Activated naive CD8-positive, alpha-beta T cell treated with anti-CD3 and anti-CD28 coated beads, Interleukin-2, amount 10 ng/mL, durations not matched to agents 7 days and 5 days (primary cell): Measurements from ENCODE around the gene GNAQ. TPM values are rescaled to one million over a fixed set of nuclear protein-coding genes. Genes with fewer than 3 reads are reported as not detected.
"Not testable (repeated sequence)": the region's sequence is repeated elsewhere in the genome, so short reads cannot be mapped to it uniquely, and the experiment has no call there.

ENCODE experiments used
- ATAC-seq: fragments of 150-1000 bp; cut with Tn5 transposase; one replicate; pipeline ENCODE4 v1.10.0; 2021; ENCODE audit warnings: low read depth, moderate library complexity
- POLR2A ChIA-PET: fragments of 350-600 bp; sonication (Branson Sonifier 250); formaldehyde crosslinking; loops from one replicate; lab custom pipeline; 2021; ENCODE audit warnings: antibody characterized with exemption; lab: Charles Lee
- DNase-seq: peaks from one replicate; pipeline ENCODE4 v3.0.0; 2021
- H3K27ac Mint-ChIP-seq: one replicate; pipeline ENCODE4 v1.8.0; 2022; ENCODE audit warnings: mild to moderate bottlenecking, mixed read lengths
- H3K27me3 Mint-ChIP-seq: one replicate; pipeline ENCODE4 v1.8.0; 2022; ENCODE audit warnings: mild to moderate bottlenecking, moderate library complexity, mixed read lengths
- H3K36me3 Mint-ChIP-seq: one replicate; pipeline ENCODE4 v1.8.0; 2021; ENCODE audit warnings: mild to moderate bottlenecking, mixed read lengths
- H3K4me1 Mint-ChIP-seq: one replicate; pipeline ENCODE4 v1.8.0; 2021; ENCODE audit warnings: mixed read lengths
- H3K4me3 Mint-ChIP-seq: one replicate; pipeline ENCODE4 v1.8.0; 2022; ENCODE audit warnings: mild to moderate bottlenecking, moderate library complexity, mixed read lengths
- H3K9me3 Mint-ChIP-seq: one replicate; pipeline ENCODE4 v1.8.0; 2021; ENCODE audit warnings: mixed read lengths
- total RNA-seq, 2 experiments: library from RNA; stranded (reverse); gene quantifications; one replicate each; pipeline ENCODE4 v1.2.3, GENCODE V29; 2021

Gene GNAQ
- total RNA-seq, 2 experiments from 2014 or later = 25.5 to 30.4 TPM

DNA sequence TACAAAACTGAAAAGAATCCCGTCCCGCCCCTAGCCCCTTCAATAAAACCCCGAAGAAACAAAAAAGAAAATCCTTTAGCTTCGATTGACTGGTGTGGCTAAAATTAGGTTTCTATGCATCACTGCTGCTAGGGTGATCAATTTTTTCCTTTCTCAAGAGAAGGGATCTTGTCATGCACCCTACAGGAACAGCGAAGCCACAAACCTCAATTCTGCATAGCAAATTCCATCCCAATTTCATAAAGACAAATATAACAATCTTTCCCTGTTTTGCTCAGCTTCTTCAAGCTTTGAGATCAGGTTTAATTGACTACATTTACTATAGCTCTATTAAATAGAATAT is 313.3 kb downstream of the GNAQ start:
- ATAC-seq, H3K4me3 Mint-ChIP-seq, H3K9me3 Mint-ChIP-seq, H3K4me1 Mint-ChIP-seq, H3K36me3 Mint-ChIP-seq, H3K27me3 Mint-ChIP-seq, POLR2A ChIA-PET, DNase-seq, H3K27ac Mint-ChIP-seq: not testable (repeated sequence)

DNA sequence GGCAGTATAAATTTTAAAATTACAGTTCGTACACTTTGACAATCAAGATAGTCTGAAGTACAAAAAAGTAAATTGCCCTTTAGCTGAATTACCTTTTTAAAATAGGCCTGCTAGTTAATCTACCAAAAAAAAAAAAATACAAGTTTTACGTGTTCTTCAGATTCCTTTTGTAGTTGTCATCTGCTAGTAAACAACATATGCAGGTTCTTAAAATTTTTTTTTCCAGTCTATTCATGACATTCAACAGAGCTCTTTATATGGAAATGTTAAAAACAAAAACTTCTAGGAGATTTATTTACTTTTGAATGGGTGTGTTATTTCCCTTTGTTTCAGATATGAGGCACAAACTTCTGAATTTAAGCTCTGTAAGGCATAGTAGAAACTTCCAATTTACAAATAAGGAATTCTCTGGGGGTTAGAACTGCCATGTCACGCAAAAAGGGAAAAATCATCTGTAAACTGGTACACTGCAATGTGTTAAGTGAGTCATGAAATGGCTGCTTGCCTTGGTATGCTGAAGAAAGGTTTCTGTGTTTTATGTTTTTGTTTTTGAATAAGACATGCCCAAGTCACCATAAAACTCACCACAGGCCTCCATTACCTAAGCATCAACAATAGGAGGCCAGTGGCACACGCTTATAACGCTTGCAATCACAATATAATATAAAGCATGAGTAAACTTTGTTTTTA is 313.9 kb downstream of the GNAQ start:
- H3K9me3 Mint-ChIP-seq, ATAC-seq, H3K27me3 Mint-ChIP-seq, H3K27ac Mint-ChIP-seq, H3K4me1 Mint-ChIP-seq, POLR2A ChIA-PET, H3K4me3 Mint-ChIP-seq, H3K36me3 Mint-ChIP-seq, DNase-seq: not testable (repeated sequence)

DNA sequence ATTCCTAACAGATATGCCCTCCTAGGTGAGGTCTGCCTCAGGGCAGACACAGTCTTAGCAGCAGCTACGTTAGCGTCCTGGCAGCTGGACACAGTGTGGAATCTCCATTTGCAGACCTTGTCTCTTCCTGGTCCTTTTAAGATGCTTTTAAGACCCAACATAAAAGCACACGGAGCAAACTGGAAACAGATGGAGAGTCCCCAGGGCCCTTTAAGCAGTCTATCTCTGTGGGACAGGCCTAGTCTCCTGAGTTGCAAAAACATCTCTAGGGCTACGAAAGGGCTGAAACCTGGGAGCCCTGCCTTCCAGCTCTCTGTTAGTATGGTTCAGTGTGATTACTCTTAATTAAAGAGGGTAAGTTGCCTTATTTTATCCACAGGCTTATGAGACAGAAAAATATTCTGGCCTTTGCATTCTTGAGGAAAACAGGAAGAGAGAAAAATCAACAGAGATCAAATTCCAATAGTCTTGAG is 317.5 kb downstream of the GNAQ start:
- DNase-seq (no peak), ATAC-seq (no peak)
- Mint-ChIP-seq H3K4me1 (no peaks in the 10 kb centered on the region), H3K27ac (no peak overlapping the region), H3K27me3 (no peaks in the 10 kb centered on the region), H3K9me3 (peaks cover 5% of the 10 kb centered on the region), H3K4me3 (no peak overlapping the region), H3K36me3 (peaks cover 2% of the 10 kb centered on the region)
- POLR2A ChIA-PET = no interaction called here

DNA sequence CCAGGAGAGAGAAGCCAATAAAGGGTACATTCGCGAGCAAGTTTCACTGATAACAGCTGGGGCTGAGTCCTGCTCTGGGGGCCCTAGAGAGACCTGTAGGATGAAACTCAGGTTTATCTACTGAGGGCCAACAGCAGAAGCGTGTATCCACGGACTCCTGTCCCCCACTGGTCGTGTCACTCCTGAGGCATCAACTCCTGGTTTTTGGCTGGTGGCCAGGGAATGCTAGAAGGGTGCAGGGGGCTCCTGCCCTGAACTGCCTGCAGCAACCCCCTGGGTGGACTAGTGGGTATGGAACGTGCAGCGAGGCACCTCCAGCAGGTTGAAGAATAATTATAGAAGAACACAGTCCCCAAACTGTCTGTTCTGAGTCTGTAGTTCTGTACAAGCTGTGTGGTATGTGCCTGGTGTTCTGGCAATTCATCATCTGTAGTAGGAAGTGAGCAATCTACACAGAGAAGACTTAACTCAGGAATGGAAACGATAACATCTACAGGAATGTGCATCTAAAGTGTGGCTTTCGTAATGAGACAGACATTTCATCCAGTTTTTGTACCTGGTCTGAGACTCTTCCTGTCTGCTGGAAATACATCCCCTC is 319.0 kb downstream of the GNAQ start:
- no peak for ATAC-seq
- Mint-ChIP-seq H3K36me3 (peaks cover 2% of the 10 kb centered on the region), H3K4me1 (no peaks in the 10 kb centered on the region), H3K27me3 (no peaks in the 10 kb centered on the region), H3K9me3 (peaks cover 5% of the 10 kb centered on the region), H3K27ac (no peak overlapping the region), H3K4me3 (no peak overlapping the region)
- DNase-seq = no peak
- POLR2A ChIA-PET = no interaction called here

DNA sequence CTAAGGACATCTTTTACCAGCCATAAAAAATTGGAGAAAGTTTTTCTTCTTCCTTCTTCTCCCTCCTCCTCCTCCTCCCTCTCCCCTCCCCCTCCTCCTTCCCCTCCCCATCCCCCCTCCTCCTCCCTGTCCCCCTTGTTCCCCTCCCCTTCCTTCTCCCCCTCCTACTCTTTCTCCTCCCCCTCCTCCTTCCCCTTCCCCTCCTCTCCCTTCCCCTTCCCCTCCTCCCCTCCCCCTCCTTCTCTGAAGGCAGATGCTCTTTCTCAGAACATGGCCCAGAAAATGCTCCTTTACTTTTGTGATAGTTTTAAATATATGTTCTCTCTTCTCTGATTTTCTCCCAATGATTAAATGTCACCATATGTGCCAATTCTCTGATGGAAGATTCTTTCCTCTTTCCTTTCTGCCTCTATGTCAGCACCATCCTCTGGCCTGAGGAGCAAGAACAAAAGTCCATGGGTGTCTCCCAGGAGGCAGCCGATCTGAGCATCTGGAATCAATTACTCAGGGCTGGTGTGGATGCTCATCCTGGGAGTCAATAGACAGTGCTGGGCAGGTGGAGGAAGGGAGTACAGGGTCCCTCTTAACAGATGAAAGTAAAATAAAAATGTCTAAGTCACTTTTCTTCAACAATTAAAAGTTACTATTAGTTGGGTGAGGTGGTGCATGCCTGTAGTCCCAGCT is 320.5 kb downstream of the GNAQ start:
- H3K4me3 Mint-ChIP-seq = no peak overlapping the region
- DNase-seq = no peak
- POLR2A ChIA-PET = no interaction called here
- H3K36me3 Mint-ChIP-seq = peaks cover 2% of the 10 kb centered on the region
- ATAC-seq = no peak
- H3K27ac Mint-ChIP-seq = no peak overlapping the region
- H3K9me3 Mint-ChIP-seq = peaks cover 5% of the 10 kb centered on the region
- no peaks in the 10 kb centered on the region for H3K4me1 Mint-ChIP-seq
- no peaks in the 10 kb centered on the region for H3K27me3 Mint-ChIP-seq

DNA sequence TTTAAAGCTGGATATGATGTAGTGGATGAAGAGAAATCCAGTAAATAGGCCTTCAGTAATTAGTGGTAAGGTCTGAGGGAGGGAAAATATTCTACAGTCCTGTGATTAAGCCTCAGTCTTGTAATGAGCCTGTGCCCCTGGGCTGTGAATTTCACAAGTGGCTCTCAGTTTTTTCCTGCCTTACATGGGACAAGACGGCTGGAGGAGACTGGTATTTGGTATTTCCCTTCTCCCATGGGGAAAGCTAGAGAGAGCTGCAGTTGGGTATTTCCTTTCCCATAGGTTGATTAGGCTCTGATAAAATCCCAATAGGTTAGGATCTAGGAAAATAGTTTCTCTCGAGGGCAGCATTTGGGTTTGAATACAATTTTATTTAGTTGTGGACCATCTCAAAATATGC is 321.3 kb downstream of the GNAQ start:
- Mint-ChIP-seq H3K36me3 (peaks cover 2% of the 10 kb centered on the region), H3K27me3 (no peaks in the 10 kb centered on the region), H3K9me3 (peaks cover 5% of the 10 kb centered on the region), H3K4me3 (no peak overlapping the region), H3K4me1 (no peaks in the 10 kb centered on the region), H3K27ac (no peak overlapping the region)
- ATAC-seq (no peak), DNase-seq (no peak)
- POLR2A ChIA-PET = no interaction called here

DNA sequence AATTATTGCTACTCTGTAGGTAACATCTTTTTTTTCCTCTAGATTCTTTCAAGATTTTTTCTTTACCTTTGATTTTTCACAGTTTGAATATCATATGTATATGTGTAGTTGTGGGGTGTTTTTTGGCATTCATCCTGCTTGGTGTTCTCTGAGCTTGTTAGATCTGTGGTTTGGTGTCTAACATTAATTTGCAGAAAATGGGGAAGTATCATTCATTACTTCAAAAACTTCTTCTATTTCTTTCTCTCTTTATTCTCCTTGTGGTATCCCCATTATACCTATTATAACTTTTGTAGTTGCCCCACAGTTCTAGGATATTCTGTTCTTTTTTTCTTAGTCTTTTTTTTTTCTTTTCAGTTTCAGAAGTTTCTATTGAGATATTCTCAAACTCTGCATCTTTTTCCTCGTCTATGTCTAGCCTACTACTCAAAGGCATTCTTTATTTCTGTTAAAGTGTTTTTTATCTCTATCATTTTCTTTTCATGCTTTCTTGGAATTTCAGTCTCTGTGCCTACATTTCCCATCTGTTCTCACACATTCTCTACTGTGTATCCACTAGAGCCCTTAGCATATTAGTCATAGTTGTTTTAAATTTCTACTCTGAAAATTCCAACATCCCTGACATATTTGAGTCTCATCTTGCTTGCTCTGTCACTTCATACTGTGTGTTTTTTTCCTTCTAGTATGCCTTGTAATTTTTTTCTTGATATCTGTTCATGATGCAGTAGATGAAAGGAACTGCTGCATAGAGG is 323.4 kb downstream of the GNAQ start:
- Mint-ChIP-seq H3K9me3 (peaks cover 7% of the 10 kb centered on the region), H3K4me3 (no peak overlapping the region), H3K27me3 (no peaks in the 10 kb centered on the region), H3K27ac (no peak overlapping the region), H3K4me1 (no peaks in the 10 kb centered on the region), H3K36me3 (peaks cover 2% of the 10 kb centered on the region)
- no peak for DNase-seq
- no peak for ATAC-seq
- POLR2A ChIA-PET = no interaction called here

DNA sequence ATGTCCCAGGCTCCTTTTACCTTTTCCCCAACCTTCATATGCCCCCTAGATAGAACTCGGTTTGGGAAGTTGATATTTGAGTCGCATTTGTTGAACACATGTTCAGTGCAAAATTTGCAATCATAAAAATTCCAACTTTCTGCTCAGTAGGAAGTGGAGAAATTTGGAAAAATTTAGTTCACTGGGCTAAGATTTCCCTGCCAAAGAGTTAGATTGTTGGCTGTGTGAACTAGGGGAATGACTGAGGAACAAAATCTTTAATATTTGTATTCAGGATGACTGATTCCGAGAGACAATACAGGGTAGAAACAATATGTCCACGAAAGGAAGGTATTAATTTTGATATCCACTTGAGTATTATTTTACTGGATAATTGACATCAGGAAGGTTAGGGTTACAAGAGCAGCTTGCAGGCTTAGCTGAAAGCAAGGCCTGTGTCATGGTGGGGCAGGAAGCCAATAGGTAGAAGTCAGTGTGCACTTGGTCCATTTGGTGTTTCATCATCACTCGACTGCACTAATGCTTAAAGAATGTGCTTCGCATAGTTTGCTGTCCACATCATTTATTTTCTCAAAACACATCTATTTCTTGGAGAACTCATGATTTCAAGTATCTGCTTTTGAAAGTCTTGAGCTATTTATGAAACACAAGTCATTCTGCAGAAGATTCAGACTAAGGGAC is 324.1 kb downstream of the GNAQ start:
- Mint-ChIP-seq H3K9me3 (peaks cover 7% of the 10 kb centered on the region), H3K4me3 (no peak overlapping the region), H3K27me3 (no peaks in the 10 kb centered on the region), H3K27ac (no peak overlapping the region), H3K36me3 (peaks cover 2% of the 10 kb centered on the region), H3K4me1 (no peaks in the 10 kb centered on the region)
- ATAC-seq (no peak), DNase-seq (no peak)
- POLR2A ChIA-PET = no interaction called here

DNA sequence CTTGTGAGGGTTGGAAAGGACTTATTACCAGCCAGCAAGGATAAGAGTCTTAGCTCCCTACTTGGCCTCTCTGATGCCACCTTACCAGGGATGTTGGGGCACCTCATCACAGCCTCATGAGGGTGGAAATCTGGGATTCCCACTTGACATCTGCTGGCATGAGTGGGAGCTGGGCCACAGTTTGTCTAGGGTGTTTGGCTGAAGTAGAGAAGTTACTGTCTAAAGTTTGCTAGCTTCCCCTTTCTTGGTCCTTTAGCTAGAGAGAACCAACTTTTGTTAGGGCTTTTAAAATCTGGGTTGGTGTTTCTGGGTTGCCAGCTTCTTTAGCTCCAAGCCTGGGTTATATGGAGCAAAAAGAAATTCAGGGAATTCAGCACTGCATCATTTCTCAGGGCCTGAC is 326.0 kb downstream of the GNAQ start:
- DNase-seq (no peak), ATAC-seq (no peak)
- H3K4me1 Mint-ChIP-seq = no peaks in the 10 kb centered on the region
- peaks cover 4% of the 10 kb centered on the region for H3K9me3 Mint-ChIP-seq
- H3K4me3 Mint-ChIP-seq = no peak overlapping the region
- no peaks in the 10 kb centered on the region for H3K36me3 Mint-ChIP-seq
- no peak overlapping the region for H3K27ac Mint-ChIP-seq
- H3K27me3 Mint-ChIP-seq = no peaks in the 10 kb centered on the region
- POLR2A ChIA-PET = no interaction called here

DNA sequence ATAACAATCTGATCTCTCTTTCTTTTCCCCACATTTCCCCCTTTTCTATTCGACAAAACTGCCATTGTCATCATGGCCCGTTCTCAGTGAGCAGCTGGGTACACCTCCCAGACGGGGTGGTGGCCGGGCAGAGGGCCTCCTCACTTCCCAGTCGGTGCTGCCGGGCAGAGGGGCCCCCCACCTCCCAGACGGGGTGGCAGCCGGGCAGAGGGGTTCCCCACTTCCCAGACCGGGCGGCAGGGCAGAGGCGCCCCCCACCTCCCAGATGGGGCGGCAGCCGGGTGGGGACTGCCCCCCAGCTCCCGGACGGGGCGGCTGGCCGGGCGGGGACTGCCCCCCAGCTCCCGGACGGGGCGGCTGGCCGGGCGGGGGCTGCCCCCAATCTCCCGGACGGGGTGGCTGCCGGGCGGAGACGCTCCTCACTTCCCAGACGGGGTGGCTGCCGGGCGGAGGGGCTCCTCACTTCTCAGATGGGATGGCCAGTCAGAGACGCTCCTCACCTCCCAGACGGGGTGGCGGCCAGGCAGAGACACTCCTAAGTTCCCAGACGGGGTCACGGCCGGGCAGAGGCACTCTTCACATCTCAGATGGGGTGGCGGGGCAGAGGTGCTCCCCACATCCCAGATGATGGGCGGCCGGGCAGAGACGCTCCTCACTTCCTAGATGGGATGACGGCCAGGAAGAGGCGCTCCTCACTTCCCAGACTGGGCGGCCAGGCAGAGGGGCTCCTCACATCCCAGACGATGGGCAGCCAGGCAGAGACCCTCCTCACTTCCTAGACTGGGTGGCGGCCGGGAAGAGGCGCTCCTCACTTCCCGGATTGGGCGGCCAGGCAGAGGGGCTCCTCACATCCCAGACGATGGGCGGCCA is 328.9 kb downstream of the GNAQ start:
- H3K9me3 Mint-ChIP-seq, H3K27me3 Mint-ChIP-seq, H3K4me3 Mint-ChIP-seq, H3K36me3 Mint-ChIP-seq, ATAC-seq, DNase-seq, POLR2A ChIA-PET, H3K4me1 Mint-ChIP-seq, H3K27ac Mint-ChIP-seq: not testable (repeated sequence)

DNA sequence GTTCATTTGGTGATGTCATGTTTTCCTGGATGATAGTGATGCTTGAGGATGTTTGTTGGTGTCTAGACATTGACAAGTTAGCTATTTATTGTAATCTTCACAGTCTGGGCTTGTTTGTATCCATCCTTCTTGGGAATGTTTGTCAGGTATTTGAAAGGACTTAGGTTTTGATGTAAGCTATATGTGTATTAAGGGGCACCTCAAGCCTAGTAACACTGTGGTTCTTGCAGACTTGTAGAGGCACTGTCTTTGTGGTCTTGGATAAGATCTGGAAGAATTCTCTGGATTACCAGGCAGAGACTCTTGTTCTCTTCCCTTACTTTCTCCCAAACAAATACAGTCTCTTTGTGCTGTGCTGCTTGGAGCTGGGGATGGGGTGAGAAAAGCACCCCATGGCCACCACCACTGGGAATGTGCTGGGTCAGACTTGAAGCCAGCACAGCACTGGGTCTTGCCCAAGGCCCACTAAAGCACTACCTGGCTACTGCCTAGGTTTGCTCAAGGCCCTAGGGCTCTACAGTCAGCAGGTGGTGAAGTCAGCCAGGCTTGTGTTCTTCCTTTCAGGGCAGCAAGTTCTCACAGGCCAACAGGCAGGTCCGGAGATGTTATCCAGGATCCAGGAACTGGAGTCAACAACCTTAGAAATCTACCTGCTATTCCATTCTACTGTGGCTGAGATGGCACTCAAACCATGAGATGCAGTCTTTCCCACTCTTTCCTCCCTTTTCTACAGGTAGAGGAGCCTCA is 334.2 kb downstream of the GNAQ start:
- Mint-ChIP-seq H3K4me1 (no peaks in the 10 kb centered on the region), H3K4me3 (no peak overlapping the region), H3K36me3 (no peaks in the 10 kb centered on the region), H3K27ac (no peak overlapping the region), H3K27me3 (peaks cover 28% of the 10 kb centered on the region), H3K9me3 (peaks cover 1% of the 10 kb centered on the region)
- POLR2A ChIA-PET = no interaction called here
- DNase-seq (no peak), ATAC-seq (no peak)

DNA sequence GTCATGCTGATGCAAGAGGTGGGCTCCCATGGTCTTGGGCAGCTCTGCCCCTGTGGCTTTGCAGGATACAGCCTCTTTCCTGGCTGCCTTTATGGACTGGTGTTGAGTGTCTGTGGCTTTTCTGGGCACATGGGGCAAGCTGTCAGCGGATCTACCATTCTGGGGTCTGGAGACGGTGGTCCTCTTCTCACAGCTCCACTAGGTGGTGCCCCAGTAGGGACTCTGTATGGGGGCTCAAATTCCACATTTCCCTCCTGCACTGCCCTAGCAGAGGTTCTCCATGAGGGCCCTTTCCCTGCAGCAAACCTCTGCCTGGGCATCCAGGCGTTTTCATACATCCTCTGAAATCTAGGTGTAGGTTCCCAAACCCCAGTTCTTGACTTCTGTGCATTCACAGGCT is 340.9 kb downstream of the GNAQ start:
- H3K4me3 Mint-ChIP-seq, ATAC-seq, H3K27ac Mint-ChIP-seq, POLR2A ChIA-PET, H3K4me1 Mint-ChIP-seq, H3K9me3 Mint-ChIP-seq, H3K36me3 Mint-ChIP-seq, DNase-seq: not testable (repeated sequence)
- peaks cover 24% of the 10 kb centered on the region for H3K27me3 Mint-ChIP-seq
